Vagina (tissue), 2 donors: ENCODE measurements around the gene PDZD7. TPM values are rescaled to one million over a fixed set of nuclear protein-coding genes. Genes with fewer than 3 reads are reported as not detected.
A peak's percentile ranks its signal among the peaks of the same experiment; 100 is the strongest.

Experiments
- DNase-seq, 2 donors: peaks; one replicate each; pipeline ENCODE4 v3.0.0-alpha.2; 2017; ENCODE audit errors: extremely low spot score in 2 of 2
- H3K27ac ChIP-seq: fragments of 200-600 bp; sonication (generic); one replicate; pipeline ENCODE4 v1.5.1; 2019
- H3K27me3 ChIP-seq: fragments of 200-600 bp; sonication (generic); one replicate; pipeline ENCODE4 v1.5.1; 2019
- H3K36me3 ChIP-seq, 2 donors: fragments of 200-600 bp; sonication (generic); one replicate each; pipeline ENCODE4 v1.5.1; 2017 to 2019
- H3K4me1 ChIP-seq: fragments of 200-600 bp; sonication (generic); one replicate; pipeline ENCODE4 v1.5.1; 2019
- H3K4me3 ChIP-seq, 2 donors: fragments of 200-600 bp; sonication (generic); 1 replicate in 1 of 2; 2 replicates in 1 of 2; pipeline ENCODE4 v1.5.1; 2016 to 2019
- H3K9me3 ChIP-seq: fragments of 200-600 bp; sonication (generic); one replicate; pipeline ENCODE4 v1.5.1; 2019
- POLR2A ChIP-seq, 2 donors: fragments of 450-650 bp; IDR thresholded peaks; one replicate each; pipeline ENCODE4 v1.6.1; 2017; ENCODE audit warnings: antibody characterized with exemption in 2 of 2, mild to moderate bottlenecking in 2 of 2, moderate library complexity in 2 of 2
- POLR2AphosphoS5 ChIP-seq, 2 donors: sonication (generic); formaldehyde crosslinking; IDR thresholded peaks; one replicate each; pipeline ENCODE4 v1.9.0; 2017; ENCODE audit warnings: antibody characterized with exemption in 2 of 2, mild to moderate bottlenecking in 2 of 2, low read depth in 1 of 2; ENCODE audit not compliant: insufficient read depth in 1 of 2
- intact Hi-C: fragments of 100-400 bp; cut with DNase I; formaldehyde crosslinking; loops from one replicate; pipeline ENCODE4 v1.15.1; 2023
- total RNA-seq: library from RNA; depleted of rRNA; stranded (reverse); fragments of >200 nt; gene quantifications from one replicate; pipeline ENCODE4 v1.2.3, GENCODE V29; 2016
- TF ChIP-seq, protein P1 (sequence below), 3 experiments: fragments of 450-650 bp in 2 of 3; fragments of 200-600 bp in 1 of 3; sonication (generic) in 1 of 3; IDR thresholded peaks; one replicate each; pipeline ENCODE4 v1.5.1; 2017 to 2019; ENCODE audit warnings: antibody characterized with exemption in 3 of 3, mild to moderate bottlenecking in 2 of 3, moderate library complexity in 2 of 3

Gene PDZD7
- total RNA-seq, 1 donor from 2014 or later, result 1.5 TPM

DNA sequence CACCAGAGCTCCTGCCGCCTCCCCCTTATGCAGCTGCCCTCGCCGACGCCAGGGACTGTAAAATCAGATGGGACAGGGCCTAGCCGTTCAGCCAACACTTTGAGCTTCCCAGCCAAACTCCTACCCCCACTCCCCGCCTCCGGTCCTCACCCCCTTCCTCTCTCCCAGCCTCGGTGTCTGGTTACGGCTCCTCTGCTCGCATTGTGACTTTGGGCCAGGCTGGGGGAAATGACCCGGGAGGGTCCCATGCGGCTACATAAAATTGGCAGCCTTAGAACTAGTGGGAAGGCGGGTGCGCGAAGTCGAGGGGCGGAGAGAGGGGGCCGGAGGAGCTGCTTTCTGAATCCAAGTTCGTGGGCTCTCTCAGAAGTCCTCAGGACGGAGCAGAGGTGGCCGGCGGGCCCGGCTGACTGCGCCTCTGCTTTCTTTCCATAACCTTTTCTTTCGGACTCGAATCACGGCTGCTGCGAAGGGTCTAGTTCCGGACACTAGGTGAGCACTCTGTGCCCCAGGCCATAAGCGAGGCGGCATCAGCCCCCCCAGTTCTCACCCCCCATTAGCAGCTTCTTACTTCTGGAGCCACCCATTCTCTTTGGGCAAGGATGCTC is 30.8 kb upstream of the PDZD7 start, which contains the start of gene KAZALD1:
TSS of gene KAZALD1 (plus strand) at position 366 of the 608 bp plus-strand sequence. CDS start 604 bp downstream, outside the sequence.
- H3K27me3 ChIP-seq, result no peaks in the 10 kb centered on the region
- intact Hi-C loops, result loop anchor here (5.0 kb wide), 1 partner anchor 69 kb away; no protein-coding TSS in a partner anchor
- peak within 1 kb of the TSS; percentile 68 to 84 for H3K4me3 ChIP-seq
- H3K9me3 ChIP-seq, result no peaks in the 10 kb centered on the region
- DNase-seq, result no peak
- H3K27ac ChIP-seq, result peak within 1 kb of the TSS; percentile 96
- TF ChIP-seq POLR2A (IDR thresholded peaks at IDR 0.05) (no peak), POLR2AphosphoS5 (IDR thresholded peaks at IDR 0.05; ENCODE audit: insufficient read depth in 1 of 2, low read depth in 1 of 2) (no peak)
- TF ChIP-seq, protein P1, sequence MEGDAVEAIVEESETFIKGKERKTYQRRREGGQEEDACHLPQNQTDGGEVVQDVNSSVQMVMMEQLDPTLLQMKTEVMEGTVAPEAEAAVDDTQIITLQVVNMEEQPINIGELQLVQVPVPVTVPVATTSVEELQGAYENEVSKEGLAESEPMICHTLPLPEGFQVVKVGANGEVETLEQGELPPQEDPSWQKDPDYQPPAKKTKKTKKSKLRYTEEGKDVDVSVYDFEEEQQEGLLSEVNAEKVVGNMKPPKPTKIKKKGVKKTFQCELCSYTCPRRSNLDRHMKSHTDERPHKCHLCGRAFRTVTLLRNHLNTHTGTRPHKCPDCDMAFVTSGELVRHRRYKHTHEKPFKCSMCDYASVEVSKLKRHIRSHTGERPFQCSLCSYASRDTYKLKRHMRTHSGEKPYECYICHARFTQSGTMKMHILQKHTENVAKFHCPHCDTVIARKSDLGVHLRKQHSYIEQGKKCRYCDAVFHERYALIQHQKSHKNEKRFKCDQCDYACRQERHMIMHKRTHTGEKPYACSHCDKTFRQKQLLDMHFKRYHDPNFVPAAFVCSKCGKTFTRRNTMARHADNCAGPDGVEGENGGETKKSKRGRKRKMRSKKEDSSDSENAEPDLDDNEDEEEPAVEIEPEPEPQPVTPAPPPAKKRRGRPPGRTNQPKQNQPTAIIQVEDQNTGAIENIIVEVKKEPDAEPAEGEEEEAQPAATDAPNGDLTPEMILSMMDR (IDR thresholded peaks at IDR 0.05), result no peak
- no peaks in the 10 kb centered on the region for H3K36me3 ChIP-seq
- H3K4me1 ChIP-seq, result peaks cover 48% of the 10 kb centered on the region

DNA sequence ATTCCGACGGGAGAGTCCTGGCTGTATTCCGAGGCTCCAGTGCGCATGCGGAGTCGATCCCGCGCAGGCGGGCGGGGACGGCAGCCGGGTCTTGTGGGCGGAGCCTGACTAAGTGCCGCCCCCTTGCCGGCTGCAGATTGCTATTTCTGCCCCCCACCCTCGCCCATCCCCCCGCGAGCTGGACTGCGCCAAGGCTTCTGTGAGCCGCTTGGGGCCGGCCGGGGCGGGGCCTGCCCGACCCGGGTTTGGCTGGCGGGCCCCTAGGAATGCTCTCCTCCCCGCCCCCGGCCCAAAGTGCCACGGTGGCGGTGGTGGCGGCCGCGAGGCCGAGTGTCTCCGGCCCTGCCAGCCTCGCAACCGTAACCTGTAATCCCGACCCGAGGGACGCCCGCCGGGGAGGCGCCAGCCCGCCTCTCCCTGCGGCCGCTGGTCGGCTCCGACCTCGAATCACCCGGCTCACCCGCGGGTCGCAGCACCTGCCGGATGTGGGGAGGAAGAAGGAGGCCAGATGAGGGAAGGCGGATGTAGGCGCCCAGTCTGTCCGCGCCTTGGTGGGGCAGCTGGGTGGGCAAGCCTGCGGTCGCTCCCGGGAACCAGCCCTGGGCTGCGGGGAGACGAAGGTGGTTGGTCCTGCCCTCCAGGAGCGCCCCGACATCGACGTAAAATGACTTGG is 30.2 kb upstream of the PDZD7 start:
- peak; percentile 77 to 93 for TF ChIP-seq POLR2AphosphoS5 (IDR thresholded peaks at IDR 0.05; ENCODE audit: insufficient read depth in 1 of 2, low read depth in 1 of 2)
- TF ChIP-seq POLR2A (IDR thresholded peaks at IDR 0.05), result no peak
- TF ChIP-seq, protein P1 (IDR thresholded peaks at IDR 0.05), result no peak
- Histone ChIP-seq H3K27me3 (no peaks in the 10 kb centered on the region), H3K4me3 (peak overlapping the region; percentile 68 to 84), H3K36me3 (no peaks in the 10 kb centered on the region), H3K9me3 (no peaks in the 10 kb centered on the region), H3K4me1 (peaks cover 43% of the 10 kb centered on the region), H3K27ac (peak overlapping the region; percentile 96)
- intact Hi-C loops, result loop anchor here (5.0 kb wide), 1 partner anchor 69 kb away; no protein-coding TSS in a partner anchor
- no peak for DNase-seq

DNA sequence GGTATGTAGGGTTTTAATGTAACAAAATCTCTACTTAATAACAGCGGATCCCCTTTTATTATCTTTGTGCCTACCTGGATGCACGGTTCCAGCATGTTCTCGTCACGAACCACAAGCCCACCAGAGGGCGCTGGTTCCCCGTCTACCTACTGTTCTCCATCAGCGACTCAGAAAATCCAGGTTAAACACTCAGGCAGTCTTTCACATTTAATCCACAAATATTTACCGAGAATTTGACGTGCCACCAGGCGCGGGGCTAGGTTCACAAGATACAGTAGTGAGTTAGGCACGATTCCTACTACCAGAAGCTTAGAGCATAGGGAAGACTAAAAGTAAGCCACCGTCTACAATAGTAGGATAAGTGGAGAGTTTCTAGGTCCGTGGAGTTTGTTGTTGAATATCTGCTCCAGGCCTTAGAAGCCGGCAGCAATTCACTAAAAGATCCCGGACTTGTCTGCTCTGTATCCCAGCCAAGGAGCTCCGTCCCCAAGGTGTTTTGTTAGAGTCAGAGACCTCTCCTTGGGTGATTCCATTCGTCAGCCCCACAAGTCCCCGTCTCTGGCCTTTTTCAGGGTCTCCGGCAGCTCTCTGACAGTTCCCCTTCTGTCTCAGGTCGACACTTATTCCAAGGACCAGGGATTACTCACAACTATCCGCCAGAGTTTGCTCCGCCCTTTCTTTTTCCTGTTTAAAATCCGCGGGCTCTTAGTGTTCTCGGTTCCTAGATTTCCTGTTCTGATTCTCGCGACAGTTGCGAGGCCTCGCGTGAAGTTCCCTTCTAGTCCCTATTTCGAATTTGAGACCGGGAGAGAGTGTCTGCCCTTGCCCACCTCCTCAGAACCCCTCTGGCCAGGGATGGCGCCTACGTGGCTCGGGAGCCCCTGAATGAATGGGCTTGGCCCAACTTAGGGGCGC is 29.4 kb upstream of the PDZD7 start:
- TF ChIP-seq, protein P1 (IDR thresholded peaks at IDR 0.05), result peak; percentile 60 to 81 (median 69)
- TF ChIP-seq POLR2AphosphoS5 (IDR thresholded peaks at IDR 0.05; ENCODE audit: insufficient read depth in 1 of 2, low read depth in 1 of 2), result no peak
- Histone ChIP-seq H3K9me3 (no peaks in the 10 kb centered on the region), H3K4me1 (peaks cover 35% of the 10 kb centered on the region), H3K27me3 (no peaks in the 10 kb centered on the region), H3K27ac (peak overlapping the region; percentile 96), H3K4me3 (peak overlapping the region; percentile 68 to 84), H3K36me3 (no peaks in the 10 kb centered on the region)
- intact Hi-C loops, result loop anchor here (5.0 kb wide), 1 partner anchor 68 kb away; no protein-coding TSS in a partner anchor
- DNase-seq, result no peak

DNA sequence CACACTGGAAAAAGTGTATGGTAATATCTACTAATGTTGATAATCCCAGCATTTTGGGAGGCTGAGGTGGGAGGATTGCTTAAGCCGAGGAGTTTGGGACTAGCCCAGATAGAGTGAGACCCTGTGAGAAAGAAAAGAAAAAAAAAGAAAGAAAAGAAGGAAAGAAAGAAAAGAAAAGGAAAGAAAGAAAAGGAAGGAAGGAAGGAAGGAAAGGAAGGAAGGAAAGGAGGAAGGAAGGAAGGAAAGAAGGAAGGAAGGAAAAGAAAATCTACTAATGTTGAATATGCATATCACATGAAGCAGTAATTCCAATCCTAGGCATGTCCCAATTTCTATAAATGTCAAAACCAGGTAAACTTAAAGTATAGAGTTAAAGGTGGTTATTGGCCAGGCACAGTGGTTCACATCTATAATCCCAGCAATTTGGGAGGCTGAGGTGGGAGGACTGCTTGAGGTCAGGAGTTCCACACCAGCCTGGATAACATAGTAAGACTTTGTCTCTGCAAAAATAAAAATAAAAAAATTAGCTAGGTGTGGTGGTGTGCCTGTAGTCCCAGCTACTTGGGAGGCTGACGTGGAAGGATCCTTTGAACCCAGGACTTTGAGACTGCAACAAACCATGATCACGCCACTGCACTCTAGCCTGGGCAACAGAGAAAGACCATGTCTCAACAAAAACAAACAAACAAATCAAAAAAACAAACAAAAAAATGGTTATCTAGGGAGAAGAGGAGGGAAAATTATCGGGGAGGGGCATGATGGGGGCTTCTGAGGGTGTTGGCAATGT is 25.6 kb upstream of the PDZD7 start:
- H3K27me3 ChIP-seq, result no peaks in the 10 kb centered on the region
- DNase-seq, result no peak
- intact Hi-C loops, result no loop called here
- H3K36me3 ChIP-seq, result no peaks in the 10 kb centered on the region
- H3K27ac ChIP-seq, result no peak overlapping the region
- no peak overlapping the region for H3K4me3 ChIP-seq
- H3K4me1 ChIP-seq, result peaks cover 10% of the 10 kb centered on the region
- H3K9me3 ChIP-seq, result no peaks in the 10 kb centered on the region
- no peak for TF ChIP-seq POLR2A (IDR thresholded peaks at IDR 0.05)
- TF ChIP-seq POLR2AphosphoS5 (IDR thresholded peaks at IDR 0.05; ENCODE audit: insufficient read depth in 1 of 2, low read depth in 1 of 2), result no peak
- TF ChIP-seq, protein P1 (IDR thresholded peaks at IDR 0.05), result no peak
